DMS114 treated with DMSO at 0.1 percent for 48 hours (cell line): Measurements from ENCODE around the gene B4GALT6.

Experiments
- DNase-seq: peaks from one replicate; lab custom pipeline; 2025; ENCODE audit not compliant: unreplicated experiment; lab: John Stamatoyannopoulos, UW

B4GALT6 gene

GRCh38 chr18:31694297-31694696 lies 9.9 kb upstream of the B4GALT6 start:
- DNase-seq: no peak

- no peak for DNase-seq
Measured at GRCh38 chr18:31688606-31689005, 4.2 kb upstream of the B4GALT6 start.

GRCh38 chr18:31686986-31687928 lies 2.9 kb upstream of the B4GALT6 start:
- DNase-seq: no peak

- no peak for DNase-seq
Measured at GRCh38 chr18:31686572-31686971, 2.2 kb upstream of the B4GALT6 start.

GRCh38 chr18:31685097-31686082 lies 1.0 kb upstream of the B4GALT6 start:
- DNase-seq: peak; percentile 44

GRCh38 chr18:31683968-31684278 lies 458 bp downstream of the B4GALT6 start:
- DNase-seq: no peak

- no peak for DNase-seq
Measured at GRCh38 chr18:31683106-31683505, 1.3 kb downstream of the B4GALT6 start.

- DNase-seq: no peak
Measured at GRCh38 chr18:31680831-31681568, 3.4 kb downstream of the B4GALT6 start.

GRCh38 chr18:31680433-31680811 lies 4.0 kb downstream of the B4GALT6 start:
- DNase-seq: no peak

GRCh38 chr18:31679791-31680432 lies 4.5 kb downstream of the B4GALT6 start:
- DNase-seq: no peak

GRCh38 chr18:31679133-31679742 lies 5.1 kb downstream of the B4GALT6 start:
- DNase-seq: no peak

GRCh38 chr18:31678425-31678824 lies 6.0 kb downstream of the B4GALT6 start:
- no peak for DNase-seq

- no peak for DNase-seq
Measured at GRCh38 chr18:31677592-31677991, 6.8 kb downstream of the B4GALT6 start.

GRCh38 chr18:31675404-31675803 lies 9.0 kb downstream of the B4GALT6 start:
- DNase-seq: no peak

- no peak for DNase-seq
Measured at GRCh38 chr18:31672628-31673135, 11.7 kb downstream of the B4GALT6 start.

GRCh38 chr18:31671951-31672350 lies 12.4 kb downstream of the B4GALT6 start:
- DNase-seq: no peak

GRCh38 chr18:31669541-31669940 lies 14.8 kb downstream of the B4GALT6 start:
- no peak for DNase-seq

GRCh38 chr18:31667185-31667584 lies 17.2 kb downstream of the B4GALT6 start:
- no peak for DNase-seq

- no peak for DNase-seq
Measured at GRCh38 chr18:31666055-31666454, 18.3 kb downstream of the B4GALT6 start.

- DNase-seq: no peak
Measured at GRCh38 chr18:31664101-31664500, 20.3 kb downstream of the B4GALT6 start.
